OCI-LY7 (cell line): ENCODE measurements around the gene PHF19. TPM values are rescaled to one million over a fixed set of nuclear protein-coding genes. Genes with fewer than 3 reads are reported as not detected.

ENCODE experiments used
- BruUV-seq: library from RNA; stranded (reverse); fragments of 400-500 nt; replicated peaks from 2 replicates; lab custom pipeline; 2021; lab: Mats Ljungman, UMichigan
- CTCF ChIA-PET: fragments of 300-600 bp; sonication (Branson Sonifier 250); formaldehyde crosslinking; loops from one replicate; lab custom pipeline; 2022; ENCODE audit warnings: antibody characterized with exemption; ENCODE audit not compliant: unreplicated experiment; lab: Charles Lee
- POLR2A ChIA-PET: fragments of 300-600 bp; sonication (Branson Sonifier 250); formaldehyde crosslinking; loops from one replicate; lab custom pipeline; 2022; ENCODE audit warnings: antibody characterized with exemption; lab: Charles Lee
- DNase-seq: peaks from one replicate; pipeline ENCODE4 v3.0.0-alpha.2; 2015; ENCODE audit warnings: low spot score
- H2AFZ ChIP-seq: fragments of 200-600 bp; sonication (generic), shearing (Covaris generic); 2 replicates; pipeline ENCODE4 v1.6.1; 2014; ENCODE audit warnings: mild to moderate bottlenecking, antibody characterized with exemption, low read length, moderate library complexity
- H3K27ac ChIP-seq: fragments of 200-600 bp; sonication (generic); 2 replicates; pipeline ENCODE4 v1.5.1; 2014; ENCODE audit warnings: mixed run types, low read depth, mild to moderate bottlenecking, moderate library complexity, low read length, inconsistent platforms; ENCODE audit not compliant: poor library complexity, severe bottlenecking
- H3K36me3 ChIP-seq: fragments of 200-600 bp; sonication (generic); 2 replicates; pipeline ENCODE4 v1.6.1; 2014; ENCODE audit warnings: mild to moderate bottlenecking, antibody characterized with exemption, low read length, moderate library complexity, mixed read lengths; ENCODE audit not compliant: insufficient read depth
- H3K4me1 ChIP-seq: fragments of 200-600 bp; sonication (generic); 2 replicates; pipeline ENCODE4 v1.5.1; 2014; ENCODE audit warnings: mild to moderate bottlenecking, low read length; ENCODE audit not compliant: insufficient read depth, poor library complexity, severe bottlenecking
- H3K4me2 ChIP-seq: fragments of 200-600 bp; sonication (generic); 2 replicates; pipeline ENCODE4 v1.6.1; 2014; ENCODE audit warnings: mild to moderate bottlenecking, low read length
- H3K4me3 ChIP-seq: fragments of 200-600 bp; sonication (generic); 2 replicates; pipeline ENCODE4 v1.5.1; 2014; ENCODE audit warnings: mild to moderate bottlenecking, low read depth, low read length; ENCODE audit not compliant: poor library complexity, severe bottlenecking
- H3K79me2 ChIP-seq: fragments of 200-600 bp; sonication (generic); 2 replicates; pipeline ENCODE4 v1.6.1; 2016; ENCODE audit warnings: low read depth, mild to moderate bottlenecking, low read length, moderate library complexity, mixed read lengths; ENCODE audit not compliant: insufficient read depth
- H3K9me2 ChIP-seq: fragments of 200-600 bp; sonication (generic); 2 replicates; pipeline ENCODE4 v1.6.1; 2016; ENCODE audit warnings: mild to moderate bottlenecking, low read length, mixed read lengths; ENCODE audit not compliant: insufficient read depth
- H3K9me3 ChIP-seq: fragments of 200-600 bp; sonication (generic); 2 replicates; pipeline ENCODE4 v1.6.1; 2014; ENCODE audit warnings: mild to moderate bottlenecking, mixed run types, low read length, mixed read lengths
- H4K20me1 ChIP-seq: fragments of 200-600 bp; sonication (generic); 2 replicates; pipeline ENCODE4 v1.6.1; 2014; ENCODE audit warnings: mild to moderate bottlenecking, antibody characterized with exemption, low read length, moderate library complexity, mixed read lengths; ENCODE audit not compliant: insufficient read depth
- EZH2phosphoT487 ChIP-seq: fragments of 200-600 bp; sonication (generic); IDR thresholded peaks from 2 replicates; pipeline ENCODE4 v1.6.1; 2018; ENCODE audit warnings: low read depth, borderline replicate concordance, mild to moderate bottlenecking, mixed run types, antibody characterized with exemption, low read length, moderate library complexity, mixed read lengths
- intact Hi-C: fragments of 100-400 bp; cut with micrococcal nuclease; formaldehyde crosslinking; loops from one replicate; pipeline ENCODE4 v1.10.0; 2022; ENCODE audit not compliant: unreplicated experiment
- total RNA-seq, 2 experiments: library from RNA; depleted of rRNA in 1 of 2; stranded (reverse); fragments of >200 nt in 1 of 2; shearing (Covaris generic) in 1 of 2; gene quantifications; 2 replicates each; pipeline ENCODE4 v1.2.3, GENCODE V29; 2014 to 2022
- TF ChIP-seq, protein P1 (sequence below): fragments of 200-600 bp; sonication (generic); conservative IDR thresholded peaks from 2 replicates; pipeline ENCODE4 v1.5.1; 2014; ENCODE audit warnings: mild to moderate bottlenecking, antibody characterized with exemption, low read length, moderate library complexity, mixed read lengths

PHF19 gene
- total RNA-seq, 2 experiments from 2014 or later, result 102 to 214 TPM

DNA sequence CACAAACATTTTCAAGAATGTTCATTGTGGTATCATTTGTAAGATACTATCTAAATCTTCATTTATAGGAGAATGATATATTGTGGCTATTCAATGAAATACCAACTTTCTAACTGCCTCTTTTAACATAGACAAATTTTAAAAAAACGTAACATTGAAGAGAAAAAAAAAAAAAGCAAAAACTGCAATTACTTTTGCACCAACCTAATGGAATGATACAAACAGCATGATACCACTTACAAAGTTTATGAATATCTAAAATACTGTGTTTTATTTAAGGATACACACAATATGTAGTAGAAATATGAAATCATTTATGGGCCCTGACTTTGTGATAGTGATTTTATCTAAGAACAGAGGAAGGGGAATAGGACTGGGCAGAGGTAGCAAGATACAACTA, 58.4 kb downstream of the PHF19 start:
- BruUV-seq, result no TSS peak
- no peaks in the 10 kb centered on the region for H3K4me1 ChIP-seq
- intact Hi-C loops, result no loop called here
- H3K9me2 ChIP-seq, result no peaks in the 10 kb centered on the region
- ChIA-PET CTCF (no interaction called here), POLR2A (no interaction called here)
- H3K36me3 ChIP-seq, result peaks cover 85% of the 10 kb centered on the region
- H2AFZ ChIP-seq, result no peak overlapping the region
- no peaks in the 10 kb centered on the region for H3K9me3 ChIP-seq
- no peak overlapping the region for H3K4me3 ChIP-seq
- DNase-seq, result no peak
- no peak for TF ChIP-seq EZH2phosphoT487
- TF ChIP-seq, protein P1, sequence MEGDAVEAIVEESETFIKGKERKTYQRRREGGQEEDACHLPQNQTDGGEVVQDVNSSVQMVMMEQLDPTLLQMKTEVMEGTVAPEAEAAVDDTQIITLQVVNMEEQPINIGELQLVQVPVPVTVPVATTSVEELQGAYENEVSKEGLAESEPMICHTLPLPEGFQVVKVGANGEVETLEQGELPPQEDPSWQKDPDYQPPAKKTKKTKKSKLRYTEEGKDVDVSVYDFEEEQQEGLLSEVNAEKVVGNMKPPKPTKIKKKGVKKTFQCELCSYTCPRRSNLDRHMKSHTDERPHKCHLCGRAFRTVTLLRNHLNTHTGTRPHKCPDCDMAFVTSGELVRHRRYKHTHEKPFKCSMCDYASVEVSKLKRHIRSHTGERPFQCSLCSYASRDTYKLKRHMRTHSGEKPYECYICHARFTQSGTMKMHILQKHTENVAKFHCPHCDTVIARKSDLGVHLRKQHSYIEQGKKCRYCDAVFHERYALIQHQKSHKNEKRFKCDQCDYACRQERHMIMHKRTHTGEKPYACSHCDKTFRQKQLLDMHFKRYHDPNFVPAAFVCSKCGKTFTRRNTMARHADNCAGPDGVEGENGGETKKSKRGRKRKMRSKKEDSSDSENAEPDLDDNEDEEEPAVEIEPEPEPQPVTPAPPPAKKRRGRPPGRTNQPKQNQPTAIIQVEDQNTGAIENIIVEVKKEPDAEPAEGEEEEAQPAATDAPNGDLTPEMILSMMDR, result no peak
- no peak overlapping the region for H3K27ac ChIP-seq
- H3K4me2 ChIP-seq, result no peak overlapping the region
- H4K20me1 ChIP-seq, result no peaks in the 10 kb centered on the region
- H3K79me2 ChIP-seq, result no peaks in the 10 kb centered on the region

DNA sequence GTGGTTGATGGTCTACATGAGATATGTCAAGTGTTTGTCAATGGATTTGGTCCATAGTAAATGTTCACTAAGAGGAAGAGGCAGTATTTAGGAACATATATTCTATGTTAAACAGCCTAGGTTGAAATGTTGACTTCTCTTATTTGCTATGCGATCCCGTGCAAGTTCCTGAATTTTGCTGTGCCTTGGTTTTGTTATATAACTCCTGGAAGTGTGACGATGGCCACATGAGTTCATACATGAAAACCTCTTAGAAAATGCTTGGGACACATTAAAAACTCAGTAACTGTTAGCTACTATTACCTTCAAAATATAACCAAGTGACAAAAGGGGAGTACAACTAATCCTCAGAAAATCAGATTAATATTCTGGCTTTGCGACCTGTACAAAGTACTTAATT, 61.9 kb downstream of the PHF19 start:
- Histone ChIP-seq H2AFZ (no peak overlapping the region), H3K27ac (no peak overlapping the region), H4K20me1 (no peaks in the 10 kb centered on the region), H3K79me2 (no peaks in the 10 kb centered on the region), H3K9me2 (no peaks in the 10 kb centered on the region), H3K4me1 (no peaks in the 10 kb centered on the region), H3K36me3 (peaks cover 55% of the 10 kb centered on the region), H3K4me3 (no peak overlapping the region), H3K9me3 (no peaks in the 10 kb centered on the region), H3K4me2 (no peak overlapping the region)
- TF ChIP-seq, protein P1, result no peak
- TF ChIP-seq EZH2phosphoT487, result no peak
- no peak for DNase-seq
- intact Hi-C loops, result no loop called here
- no TSS peak for BruUV-seq
- CTCF ChIA-PET, result no interaction called here
- POLR2A ChIA-PET, result no interaction called here

DNA sequence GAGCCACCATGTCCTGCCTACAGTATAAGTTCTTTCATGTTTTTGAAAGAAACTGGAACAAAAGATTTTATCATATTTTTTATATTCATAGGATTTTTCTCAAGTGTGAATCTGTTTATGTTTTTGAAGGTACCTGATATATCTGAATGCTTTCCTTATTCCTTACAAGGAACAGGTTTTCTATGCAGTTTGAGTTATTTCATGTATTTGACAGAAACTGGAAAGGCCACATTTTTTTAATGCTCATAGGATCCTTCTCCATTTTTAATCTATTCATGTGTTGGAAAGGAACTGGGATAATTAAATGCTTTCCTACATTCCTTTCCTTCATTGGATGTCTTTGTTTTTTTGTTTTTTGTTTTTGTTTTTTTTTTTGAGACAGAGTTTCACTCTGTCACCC, 68.1 kb downstream of the PHF19 start:
- TF ChIP-seq, protein P1, result no peak
- no peak for TF ChIP-seq EZH2phosphoT487
- H3K4me1 ChIP-seq, result no peaks in the 10 kb centered on the region
- intact Hi-C loops, result no loop called here
- H3K9me3 ChIP-seq, result peaks cover 33% of the 10 kb centered on the region
- no peak overlapping the region for H2AFZ ChIP-seq
- H3K4me3 ChIP-seq, result no peak overlapping the region
- H3K9me2 ChIP-seq, result no peaks in the 10 kb centered on the region
- POLR2A ChIA-PET, result no interaction called here
- H3K79me2 ChIP-seq, result no peaks in the 10 kb centered on the region
- CTCF ChIA-PET, result no interaction called here
- BruUV-seq, result no TSS peak
- no peaks in the 10 kb centered on the region for H4K20me1 ChIP-seq
- no peak overlapping the region for H3K27ac ChIP-seq
- H3K4me2 ChIP-seq, result no peak overlapping the region
- H3K36me3 ChIP-seq, result 0 out of 2 replicates have a peak, but pooled peaks cover 4% of the 10 kb centered on the region
- DNase-seq, result no peak
